Measurements from ENCODE around the gene ROCK2.
"Not testable (repeated sequence)": the region's sequence is repeated elsewhere in the genome, so short reads cannot be mapped to it uniquely, and the experiment has no call there.

ROCK2 gene

DNA sequence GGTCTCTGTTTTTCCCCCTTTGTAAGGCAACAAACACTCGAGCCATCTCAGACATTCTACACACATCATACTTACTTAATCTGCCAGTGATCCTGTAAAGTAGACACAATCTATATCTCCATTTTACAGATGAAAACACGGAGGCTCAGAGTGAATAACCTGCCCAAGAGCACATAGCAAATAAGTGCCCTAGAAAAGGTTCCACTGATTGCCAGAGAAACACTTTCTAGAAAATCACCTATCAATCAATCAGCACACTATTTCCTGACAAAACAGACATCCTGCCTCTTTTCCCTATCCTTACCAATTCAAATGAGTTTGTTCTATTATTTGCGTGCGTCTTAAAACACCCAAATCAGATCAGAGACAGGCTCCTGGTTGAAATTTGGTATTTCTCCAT, 165.2 kb downstream of the ROCK2 start:
- no peak for DNase-seq (ENCODE audit: low spot score)

DNA sequence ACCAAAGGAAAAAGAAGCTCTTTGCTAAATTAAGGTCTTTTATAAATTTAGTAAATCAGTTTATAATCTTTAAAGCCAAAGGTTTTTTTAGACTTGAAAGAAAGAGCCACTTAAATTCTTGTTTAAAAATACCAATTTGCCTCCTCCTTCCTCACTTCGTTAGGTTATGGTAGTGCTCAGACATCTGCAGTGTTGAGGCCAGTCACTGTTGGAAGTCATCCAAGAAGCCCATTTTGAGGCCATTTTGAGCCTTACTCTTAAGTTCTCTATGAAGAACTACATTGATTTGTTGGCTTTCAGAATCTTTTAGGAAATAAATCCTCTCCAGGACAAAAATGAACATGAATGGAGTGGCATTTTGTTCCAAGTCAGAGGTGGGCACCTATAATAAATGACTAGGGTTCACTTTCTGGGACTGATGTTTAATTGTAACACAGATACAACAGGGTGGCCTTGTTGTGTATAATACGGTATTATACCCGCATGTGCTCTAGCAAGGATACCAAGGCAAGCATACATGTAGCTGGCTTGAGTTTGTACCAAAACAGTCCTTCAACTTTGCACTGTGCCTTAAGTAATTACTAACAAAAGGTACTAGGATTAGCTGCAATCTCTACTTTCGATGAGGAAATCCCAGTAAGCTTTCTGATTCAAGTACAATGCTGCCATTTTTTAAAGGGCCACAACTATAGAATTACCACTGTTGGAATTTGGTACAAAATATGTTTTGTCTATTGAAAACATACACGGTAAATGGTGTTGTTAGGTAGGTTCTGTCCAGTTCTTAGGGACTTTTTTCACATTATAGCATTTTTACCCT, 166.4 kb downstream of the ROCK2 start:
- DNase-seq (ENCODE audit: low spot score), result no peak

DNA sequence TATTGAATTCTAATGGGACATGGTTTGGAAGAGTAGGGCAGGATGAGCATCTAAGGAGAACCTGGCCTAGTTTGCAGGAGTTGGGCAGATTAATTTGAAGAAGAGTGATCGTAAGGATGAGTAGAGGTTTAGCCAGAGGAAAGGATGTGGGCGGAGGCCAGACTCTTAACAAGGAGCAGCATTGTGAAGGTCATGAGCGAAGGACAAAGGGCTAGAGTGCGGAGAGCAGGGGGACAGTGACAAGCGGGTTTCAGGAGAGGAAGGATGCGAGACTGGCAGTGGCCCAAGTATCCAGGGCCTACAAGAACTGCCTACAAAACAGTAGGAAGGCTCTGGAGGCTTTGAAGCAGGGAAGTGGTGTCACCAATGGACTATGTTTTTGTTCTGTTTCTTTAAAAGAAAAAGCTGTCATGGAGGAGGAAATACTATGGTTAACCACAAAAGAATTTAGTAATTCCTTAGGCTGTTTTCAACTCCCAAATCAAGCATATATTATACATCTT, 169.1 kb downstream of the ROCK2 start:
- no peak for DNase-seq (ENCODE audit: low spot score)

DNA sequence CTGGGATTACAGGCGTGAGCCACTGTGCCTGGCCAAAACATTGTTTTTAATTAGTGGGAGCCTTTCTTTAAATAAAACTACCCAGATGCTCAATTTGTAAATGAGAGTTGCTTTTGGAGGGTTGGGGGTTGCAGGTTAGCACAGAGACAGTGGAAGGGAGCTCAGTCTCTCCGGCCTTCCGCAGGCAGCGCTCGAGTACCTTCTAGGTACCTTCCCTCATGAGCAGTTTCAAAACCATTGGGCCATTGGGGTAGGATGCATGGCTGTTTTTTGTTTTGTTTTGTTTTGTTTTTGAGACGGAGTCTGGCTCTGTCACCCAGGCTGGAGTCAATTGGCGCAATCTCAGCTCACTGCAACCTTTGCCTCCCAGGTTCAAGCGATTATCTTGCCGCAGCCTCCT, 170.2 kb downstream of the ROCK2 start:
- DNase-seq (ENCODE audit: low spot score), result no peak

DNA sequence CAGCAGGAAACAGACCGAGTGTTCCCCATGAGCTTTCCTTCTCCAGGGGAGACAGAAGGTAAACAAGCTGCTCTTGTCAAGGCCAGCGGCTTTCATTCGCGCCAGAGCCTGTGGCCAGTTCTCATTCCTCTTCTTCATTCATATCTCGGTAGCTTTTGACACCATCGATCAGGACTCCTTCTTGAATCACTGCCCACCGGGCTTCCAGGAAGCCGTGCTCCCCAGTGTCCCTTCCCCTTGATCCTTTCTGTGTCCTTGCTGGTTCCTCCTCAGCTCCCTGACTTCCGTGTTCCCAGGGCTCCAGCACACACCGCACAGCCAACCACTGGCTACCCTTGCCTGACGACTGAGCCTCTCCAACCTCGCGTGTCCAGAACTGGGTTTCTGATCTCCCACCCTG, 175.1 kb downstream of the ROCK2 start:
- no peak for DNase-seq (ENCODE audit: low spot score)

DNA sequence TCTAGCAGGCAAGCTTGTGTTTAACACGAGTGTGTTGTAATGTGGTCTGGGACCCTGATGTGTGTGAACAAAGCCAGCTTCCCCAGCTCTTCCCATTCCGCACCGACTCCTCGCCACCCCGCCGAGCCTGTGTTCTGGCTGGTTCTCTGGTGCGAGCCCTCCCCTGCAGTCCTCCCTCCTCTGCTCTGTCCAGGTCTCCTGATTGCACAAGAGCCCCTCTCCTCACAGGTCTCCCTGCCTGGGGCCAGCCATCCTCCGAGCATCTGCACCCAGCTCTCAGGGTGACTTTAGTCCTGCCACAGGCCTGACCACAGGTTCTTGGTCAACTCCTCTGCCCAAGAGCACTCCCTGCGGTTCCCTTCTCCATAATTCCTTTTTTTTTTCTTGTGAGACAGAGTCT, 175.9 kb downstream of the ROCK2 start:
- DNase-seq (ENCODE audit: low spot score), result no peak

DNA sequence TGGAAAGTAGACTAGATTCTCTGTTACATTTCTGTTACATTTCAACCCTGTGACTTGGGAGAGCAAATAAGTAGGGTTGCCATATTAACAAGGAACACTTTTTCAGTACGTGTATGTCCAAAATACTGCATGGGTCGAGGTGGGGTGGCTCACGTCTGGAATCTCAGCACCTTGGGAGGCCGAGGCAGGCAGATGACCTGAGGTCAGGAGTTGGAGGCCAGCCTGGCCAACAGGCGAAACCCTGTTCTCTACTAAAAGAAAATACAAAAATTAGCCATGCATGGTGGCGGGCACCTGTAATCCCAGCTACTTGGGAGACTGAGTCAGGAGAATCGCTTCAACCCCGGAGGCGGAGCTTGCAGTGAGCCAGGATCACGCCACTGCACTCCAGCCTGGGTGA, 178.0 kb downstream of the ROCK2 start:
- no peak for DNase-seq (ENCODE audit: low spot score)

DNA sequence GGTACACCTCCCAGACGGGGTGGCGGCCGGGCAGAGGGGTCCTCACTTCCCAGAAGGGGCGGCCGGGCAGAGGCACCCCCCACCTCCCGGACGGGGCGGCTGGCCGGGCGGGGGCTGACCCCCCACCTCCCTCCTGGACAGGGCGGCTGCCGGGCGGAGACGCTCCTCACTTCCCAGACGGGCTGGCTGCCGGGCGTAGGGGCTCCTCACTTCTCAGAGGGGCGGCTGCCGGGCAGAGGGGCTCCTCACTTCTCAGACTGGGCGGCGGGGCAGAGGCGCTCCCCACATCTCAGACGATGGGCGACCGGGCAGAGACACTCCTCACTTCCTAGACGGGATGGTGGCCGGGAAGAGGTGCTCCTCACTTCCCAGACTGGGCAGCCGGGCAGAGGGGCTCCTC, 179.4 kb downstream of the ROCK2 start:
- DNase-seq (ENCODE audit: low spot score), result not testable (repeated sequence)

DNA sequence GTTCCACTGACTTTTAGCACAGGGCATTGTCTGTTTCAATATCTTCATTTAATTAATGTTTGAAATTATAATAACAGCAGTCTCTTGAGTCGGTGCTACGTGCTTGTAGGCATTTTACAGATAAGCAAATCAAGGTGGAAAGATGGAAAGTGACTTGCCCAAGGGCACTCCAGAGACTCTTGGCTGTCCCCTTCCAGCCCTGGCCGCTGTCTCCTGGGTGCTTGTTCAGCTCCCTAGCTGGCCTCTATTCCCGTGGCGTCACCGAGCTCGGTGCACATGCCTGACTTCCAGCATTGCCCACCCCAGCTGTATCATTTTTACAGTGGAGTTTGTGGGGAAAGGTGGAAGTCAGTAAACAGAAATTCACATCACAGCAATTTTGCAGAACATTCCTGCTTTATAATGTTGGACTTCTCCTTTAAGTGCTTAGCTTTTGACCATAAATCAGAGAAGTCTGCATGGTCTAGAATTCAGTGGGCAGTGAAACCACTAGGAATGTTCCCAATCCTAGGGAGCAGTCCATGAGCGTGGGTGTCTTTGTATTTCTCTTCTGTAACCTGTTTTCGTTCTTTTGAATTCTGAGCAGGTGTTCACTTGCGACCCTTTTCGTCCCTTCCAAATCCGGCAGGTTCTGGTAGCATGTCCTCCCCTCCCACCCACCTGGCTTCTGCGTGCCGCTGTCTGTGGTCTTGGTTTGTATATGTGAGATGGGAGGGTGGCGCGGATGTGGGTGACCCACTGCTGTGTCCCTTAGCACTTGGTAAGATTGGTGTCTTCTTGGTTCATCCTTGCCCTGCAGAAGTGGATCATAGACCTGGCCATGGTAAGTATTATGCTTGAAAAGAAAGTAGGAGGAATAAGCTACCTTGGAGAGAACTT, 180.8 kb downstream of the ROCK2 start:
- DNase-seq (ENCODE audit: low spot score), result no peak

DNA sequence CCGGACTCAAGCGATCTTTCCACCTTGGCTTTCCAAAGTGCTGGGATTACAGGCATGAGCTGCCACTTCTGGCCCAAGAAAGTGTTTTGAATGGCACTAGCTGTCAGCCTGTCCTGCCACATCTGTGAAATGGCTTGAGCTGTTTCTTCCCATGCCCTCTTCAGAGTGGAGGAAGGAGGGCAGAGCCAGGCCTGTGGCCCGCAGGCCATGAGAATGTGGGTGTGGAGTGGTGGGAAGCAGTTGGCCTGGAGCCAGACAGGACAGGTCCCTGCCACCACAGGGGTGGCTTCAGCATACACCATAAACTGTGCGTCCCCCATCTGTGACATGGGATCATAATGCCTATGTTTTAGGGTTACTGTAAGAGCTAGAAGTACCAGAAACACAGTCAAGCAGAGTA, 182.7 kb downstream of the ROCK2 start:
- DNase-seq (ENCODE audit: low spot score), result no peak

DNA sequence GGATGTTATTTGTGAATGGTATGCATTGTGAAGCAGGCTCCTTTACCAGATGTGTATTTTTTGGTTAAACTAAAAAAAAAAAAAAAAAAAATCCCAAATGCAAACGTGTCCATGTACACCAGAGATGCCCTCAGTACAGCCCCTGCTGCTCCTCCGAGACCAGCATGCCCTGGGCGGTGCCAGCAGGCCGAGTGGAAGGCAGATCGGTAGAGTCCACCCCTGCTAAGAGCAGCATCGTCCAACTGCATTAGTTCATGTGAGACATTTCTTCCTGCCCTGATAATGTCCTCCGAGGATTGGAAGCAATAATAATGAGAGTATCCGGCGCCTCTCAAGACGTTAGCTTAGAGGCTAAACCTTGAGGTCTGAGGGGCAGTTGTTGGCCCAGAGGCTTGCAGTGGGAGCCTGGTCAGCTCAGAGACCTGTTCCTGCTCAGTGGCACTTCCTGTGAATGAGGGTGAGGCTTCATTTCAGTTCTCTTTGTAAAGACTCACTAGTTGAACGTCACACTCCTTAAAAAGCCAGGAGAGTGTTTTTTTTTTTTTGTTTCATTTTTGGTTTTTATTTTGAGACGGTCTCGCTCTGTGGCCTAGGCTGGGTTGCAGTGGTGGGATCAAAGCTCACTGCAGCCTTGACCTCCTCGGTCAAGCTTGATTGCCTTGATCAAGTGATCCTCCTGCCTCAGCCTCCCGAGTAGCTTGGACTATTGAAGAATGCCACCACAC, 183.5 kb downstream of the ROCK2 start:
- DNase-seq (ENCODE audit: low spot score), result peak; percentile 5

DNA sequence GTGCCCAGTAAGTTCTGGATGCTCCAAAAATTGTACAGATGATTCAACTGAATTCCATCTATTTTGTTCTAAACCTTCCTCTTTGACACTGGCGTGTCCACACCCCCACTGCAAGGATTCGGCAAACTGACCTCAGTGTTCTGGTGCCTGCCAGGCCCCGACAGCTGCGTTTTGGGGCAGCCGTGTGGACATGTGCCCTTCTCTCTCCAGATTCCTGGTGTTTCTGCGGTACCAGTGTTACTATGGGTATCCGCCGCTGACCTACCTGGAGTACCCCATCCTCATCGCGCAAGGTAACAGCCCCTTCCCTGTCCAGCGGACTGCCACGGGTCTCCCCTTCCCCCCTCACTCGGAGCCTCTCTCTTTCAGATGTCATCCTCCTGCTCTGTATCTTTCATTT, 184.2 kb downstream of the ROCK2 start:
- DNase-seq (ENCODE audit: low spot score), result no peak

DNA sequence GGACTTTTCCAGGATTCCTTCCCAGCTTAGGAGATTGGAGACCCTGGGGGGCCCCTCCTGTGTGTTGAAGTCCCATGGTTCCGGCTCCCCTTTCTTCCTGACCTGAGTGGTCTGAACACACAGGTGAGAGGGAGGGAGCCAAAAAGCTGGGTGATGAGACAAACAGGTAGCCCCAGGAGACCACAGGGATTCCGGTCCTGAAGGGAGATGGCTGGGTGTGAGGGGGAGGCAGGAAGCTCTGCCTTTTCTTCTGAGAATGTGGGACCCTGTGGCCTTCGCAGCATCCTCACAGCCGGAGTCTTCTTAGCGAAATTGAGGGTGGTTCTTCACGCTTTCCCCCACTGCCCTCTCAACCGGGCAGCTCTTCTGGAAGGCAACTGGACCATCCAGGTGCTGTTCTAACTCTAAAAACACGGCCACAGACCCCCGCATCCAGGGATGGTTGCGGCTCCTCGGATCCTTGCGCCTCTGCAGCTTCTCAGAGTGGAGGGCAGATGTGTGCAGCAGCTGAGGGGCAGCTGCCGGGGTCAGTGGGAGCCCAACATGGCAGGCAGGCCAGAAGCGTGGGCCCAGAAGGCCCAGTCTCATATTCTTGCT, 184.8 kb downstream of the ROCK2 start:
- DNase-seq (ENCODE audit: low spot score), result no peak

DNA sequence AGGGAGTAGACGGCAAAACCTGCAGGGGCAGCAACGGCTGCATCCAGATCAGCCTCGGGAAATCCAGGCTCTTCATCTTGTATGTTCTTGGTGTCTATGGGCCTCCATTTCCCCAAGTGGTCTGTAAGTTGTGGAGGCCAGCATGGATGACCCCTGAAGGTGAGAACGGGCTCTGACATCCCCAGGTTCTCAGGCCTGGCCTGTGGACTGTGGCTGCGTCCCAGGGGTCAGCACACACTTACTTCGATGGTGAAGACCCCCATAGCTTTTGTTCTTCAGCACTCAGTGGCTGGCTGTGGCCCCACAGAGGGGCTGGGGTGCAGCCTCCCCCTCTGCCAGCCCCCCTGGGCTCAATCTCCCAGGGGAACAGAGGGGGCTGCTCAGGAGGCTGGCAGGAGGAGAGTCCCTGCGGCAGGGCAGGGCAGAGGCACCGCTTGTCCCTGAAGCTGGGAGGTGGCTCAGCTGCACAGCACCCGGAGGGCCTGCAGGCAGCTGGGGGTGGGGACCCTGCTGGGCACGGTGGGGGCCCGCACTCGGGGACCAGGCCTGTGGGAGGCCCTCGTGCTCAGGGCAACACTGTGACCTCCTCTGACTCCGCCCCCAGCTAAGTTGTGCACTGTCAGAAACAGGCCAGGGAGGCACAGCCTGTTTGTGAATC, 185.4 kb downstream of the ROCK2 start:
- DNase-seq (ENCODE audit: low spot score), result no peak

DNA sequence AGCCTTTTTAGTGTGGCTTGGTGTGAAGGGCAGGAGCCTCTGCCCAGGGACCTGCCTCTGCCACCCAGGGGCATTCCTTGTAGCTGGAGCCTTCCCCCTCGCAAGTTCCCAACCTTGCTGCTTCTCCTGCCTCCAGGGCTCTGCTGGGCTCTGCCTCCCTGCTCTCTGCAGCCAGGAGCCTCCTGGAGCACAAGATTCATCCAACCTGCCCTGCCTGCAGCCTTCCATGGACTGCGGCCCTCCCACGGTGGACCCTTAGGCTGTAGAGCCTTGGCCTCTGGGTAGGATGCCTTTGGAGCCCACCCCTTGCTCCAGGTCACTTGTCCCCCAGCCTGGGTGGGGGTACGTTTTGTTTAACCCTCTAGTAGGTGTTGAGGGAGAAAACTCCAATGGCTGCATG, 186.7 kb downstream of the ROCK2 start:
- DNase-seq (ENCODE audit: low spot score), result no peak

DNA sequence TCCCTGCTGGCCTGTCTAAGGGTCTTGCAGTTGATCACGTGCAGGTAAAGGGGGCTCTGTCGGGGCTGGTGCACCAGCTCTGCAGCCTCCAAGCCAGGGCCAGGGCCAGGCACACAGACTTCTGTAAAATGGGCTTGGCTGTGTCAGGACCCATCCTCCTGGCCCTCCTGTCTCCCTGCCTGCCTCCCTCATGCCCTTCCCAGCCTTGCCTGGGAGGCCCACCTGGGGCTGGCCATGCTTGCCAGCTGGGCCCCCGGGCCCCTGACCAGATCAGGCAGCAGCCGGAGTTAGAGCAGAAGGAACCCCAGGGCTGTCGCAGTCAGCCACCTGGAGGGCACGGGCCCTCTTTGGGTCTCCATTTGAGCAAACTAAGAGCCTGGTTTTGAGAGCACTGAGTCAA, 187.1 kb downstream of the ROCK2 start:
- no peak for DNase-seq (ENCODE audit: low spot score)

DNA sequence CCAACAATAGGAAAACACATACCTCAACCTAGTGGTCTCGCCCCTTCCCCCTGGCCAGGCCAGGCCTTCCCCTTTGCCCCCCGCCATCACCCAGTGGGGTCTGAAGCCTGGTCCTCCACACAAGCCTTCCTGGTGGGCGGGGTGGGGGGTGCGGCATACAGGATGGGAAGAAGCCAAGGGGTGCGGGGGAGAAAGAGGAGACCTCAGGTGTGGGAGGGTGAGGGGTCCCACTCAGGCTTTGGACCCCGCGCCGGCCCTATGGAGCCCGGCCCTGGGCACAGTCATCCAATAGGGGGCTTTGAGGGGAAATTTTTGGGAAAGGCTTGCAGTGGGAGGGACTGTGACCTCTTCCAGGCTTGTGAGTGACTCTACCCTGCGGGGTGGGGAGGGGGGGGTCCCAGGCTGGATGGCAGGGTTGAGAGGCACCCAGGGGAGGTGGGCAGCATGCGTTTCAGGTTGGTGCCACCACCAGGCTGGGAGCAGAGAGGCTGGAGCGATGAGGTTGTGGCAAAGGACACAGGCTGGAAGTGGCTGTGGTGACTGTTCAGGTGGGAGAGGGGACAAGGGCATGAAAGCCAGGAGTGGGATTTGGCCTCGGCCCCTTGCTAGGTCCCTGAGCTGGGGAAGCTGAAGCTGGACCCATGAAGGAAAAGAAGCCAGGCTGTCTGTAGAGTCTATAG, 187.9 kb downstream of the ROCK2 start:
- no peak for DNase-seq (ENCODE audit: low spot score)

DNA sequence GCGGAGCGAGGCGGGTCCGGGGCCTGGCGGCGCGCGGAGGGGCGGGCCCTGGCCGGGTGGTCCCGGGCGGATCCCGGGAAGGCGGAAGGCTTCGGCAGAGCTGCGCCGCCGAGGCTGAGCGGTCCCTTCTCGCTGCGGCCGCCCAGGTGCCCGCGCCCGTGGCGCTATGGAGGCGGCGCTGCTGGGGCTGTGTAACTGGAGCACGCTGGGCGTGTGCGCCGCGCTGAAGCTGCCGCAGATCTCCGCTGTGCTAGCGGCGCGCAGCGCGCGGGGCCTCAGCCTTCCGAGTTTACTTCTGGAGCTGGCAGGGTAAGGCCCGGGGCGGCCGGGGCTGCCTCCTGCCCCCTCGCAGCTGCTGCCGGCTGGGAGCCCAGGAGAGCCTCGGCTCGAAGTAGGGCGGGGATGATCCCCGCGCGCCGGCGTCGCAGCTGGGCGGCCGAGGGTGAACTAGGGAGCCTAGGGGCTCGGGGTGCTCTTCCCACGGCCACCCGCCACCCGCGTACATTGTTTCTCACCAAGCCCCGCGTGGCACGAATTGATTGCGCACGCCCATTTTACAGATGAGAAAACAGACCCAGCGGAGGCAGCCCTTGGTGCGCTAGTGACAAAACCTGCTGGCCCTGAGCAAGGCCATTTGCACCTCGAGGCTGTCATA, 188.9 kb downstream of the ROCK2 start, which contains the start of gene SLC66A3:
Gene SLC66A3, plus strand, starts transcription at position 87 of the 655 bp plus-strand sequence. Its CDS starts 80 bp downstream, at position 167.
- peak; percentile 86 for DNase-seq (ENCODE audit: low spot score)

DNA sequence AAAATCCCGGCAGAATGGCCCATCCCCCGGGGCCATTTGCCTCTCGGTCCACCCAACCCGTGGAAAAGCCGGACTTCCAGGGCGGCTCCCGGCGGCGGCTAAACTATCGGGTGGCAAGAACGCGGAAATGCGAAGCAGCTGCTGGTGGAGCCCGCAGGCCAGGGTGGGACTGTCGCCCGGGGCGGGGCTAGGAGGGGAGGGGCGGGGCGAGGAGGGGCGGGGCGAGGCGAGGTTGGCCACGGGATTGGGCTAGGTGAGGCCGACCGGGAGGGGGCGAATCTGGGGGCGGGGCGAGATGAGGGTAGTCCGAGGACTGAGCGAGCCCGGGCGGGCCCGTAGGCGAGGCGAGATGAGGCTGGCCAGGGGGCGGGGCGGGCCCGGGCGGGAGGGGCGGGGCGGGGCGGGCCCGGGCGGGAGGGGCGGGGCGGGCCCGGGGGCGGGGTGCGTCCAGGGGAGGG, 189.5 kb downstream of the ROCK2 start:
- DNase-seq (ENCODE audit: low spot score), result peak; percentile 97
